Smooth muscle cell (in vitro differentiated cells): ENCODE measurements around the gene GPR37. TPM values are rescaled to one million over a fixed set of nuclear protein-coding genes. Genes with fewer than 3 reads are reported as not detected.

Experiments
- DNase-seq: peaks from one replicate; lab custom pipeline; 2025; ENCODE audit not compliant: unreplicated experiment; lab: John Stamatoyannopoulos, UW
- H2AFZ ChIP-seq: fragments of 200-600 bp; sonication (generic); 2 replicates; pipeline ENCODE4 v1.6.0; 2016; ENCODE audit warnings: antibody characterized with exemption, low read depth, mild to moderate bottlenecking
- H3F3A ChIP-seq: fragments of 200-600 bp; sonication (generic); 2 replicates; pipeline ENCODE4 v1.6.0; 2017; ENCODE audit warnings: antibody characterized with exemption, low read depth
- H3K27ac ChIP-seq: fragments of 200-600 bp; sonication (generic); 2 replicates; pipeline ENCODE4 v1.5.1; 2016; ENCODE audit warnings: low read depth, mild to moderate bottlenecking
- H3K27me3 ChIP-seq: fragments of 200-600 bp; sonication (generic); 2 replicates; pipeline ENCODE4 v1.6.1; 2016; ENCODE audit warnings: low read depth, mild to moderate bottlenecking
- H3K36me3 ChIP-seq: fragments of 200-600 bp; sonication (generic); 2 replicates; pipeline ENCODE4 v1.5.1; 2016; ENCODE audit warnings: low read depth
- H3K4me1 ChIP-seq: fragments of 200-600 bp; sonication (generic); 2 replicates; pipeline ENCODE4 v1.5.1; 2016; ENCODE audit warnings: low read depth
- H3K4me2 ChIP-seq: fragments of 200-600 bp; sonication (generic); 2 replicates; pipeline ENCODE4 v1.6.0; 2016; ENCODE audit warnings: mild to moderate bottlenecking
- H3K4me3 ChIP-seq: fragments of 200-600 bp; sonication (generic); 2 replicates; pipeline ENCODE4 v1.5.1; 2016; ENCODE audit warnings: mild to moderate bottlenecking
- H3K79me2 ChIP-seq: fragments of 200-600 bp; sonication (generic); 2 replicates; pipeline ENCODE4 v1.6.0; 2016; ENCODE audit warnings: low read depth, mild to moderate bottlenecking
- H3K9ac ChIP-seq: fragments of 200-600 bp; sonication (generic); 2 replicates; pipeline ENCODE4 v1.6.0; 2016; ENCODE audit warnings: low read depth
- H3K9me3 ChIP-seq: fragments of 200-600 bp; sonication (generic); replicated peaks from 2 replicates; pipeline ENCODE4 v1.5.1; 2016; ENCODE audit warnings: low read depth
- H4K20me1 ChIP-seq: fragments of 200-600 bp; sonication (generic); 2 replicates; pipeline ENCODE4 v1.6.0; 2016; ENCODE audit warnings: low read depth
- WGBS: methylation state at CpG from one replicate; pipeline ENCODE4 v1.1.7; 2016; ENCODE audit warnings: low lambda C conversion rate; 5-methylcytosine and 5-hydroxymethylcytosine counted together
- polyA plus RNA-seq: library from polyadenylated mRNA; unstranded; fragments of >200 nt; fragmentation: Nextera tagmentation; extraction: Ambion mirVana; gene quantifications from 2 replicates; pipeline ENCODE4 v1.2.1, GENCODE V29; 2016
- total RNA-seq: library from RNA; depleted of rRNA; stranded (reverse); fragments of >200 nt; gene quantifications from 2 replicates; pipeline ENCODE4 v1.2.3, GENCODE V29; 2014
- TF ChIP-seq, protein P1 (sequence below): fragments of 200-600 bp; sonication (generic); IDR thresholded peaks from 2 replicates; pipeline ENCODE4 v1.5.1; 2017; ENCODE audit warnings: borderline replicate concordance, mild to moderate bottlenecking, antibody characterized with exemption; ENCODE audit not compliant: insufficient read depth, poor library complexity, severe bottlenecking

GPR37 gene, protein sequence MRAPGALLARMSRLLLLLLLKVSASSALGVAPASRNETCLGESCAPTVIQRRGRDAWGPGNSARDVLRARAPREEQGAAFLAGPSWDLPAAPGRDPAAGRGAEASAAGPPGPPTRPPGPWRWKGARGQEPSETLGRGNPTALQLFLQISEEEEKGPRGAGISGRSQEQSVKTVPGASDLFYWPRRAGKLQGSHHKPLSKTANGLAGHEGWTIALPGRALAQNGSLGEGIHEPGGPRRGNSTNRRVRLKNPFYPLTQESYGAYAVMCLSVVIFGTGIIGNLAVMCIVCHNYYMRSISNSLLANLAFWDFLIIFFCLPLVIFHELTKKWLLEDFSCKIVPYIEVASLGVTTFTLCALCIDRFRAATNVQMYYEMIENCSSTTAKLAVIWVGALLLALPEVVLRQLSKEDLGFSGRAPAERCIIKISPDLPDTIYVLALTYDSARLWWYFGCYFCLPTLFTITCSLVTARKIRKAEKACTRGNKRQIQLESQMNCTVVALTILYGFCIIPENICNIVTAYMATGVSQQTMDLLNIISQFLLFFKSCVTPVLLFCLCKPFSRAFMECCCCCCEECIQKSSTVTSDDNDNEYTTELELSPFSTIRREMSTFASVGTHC
- total RNA-seq (1.3 and 3.5 TPM in 2 replicates), polyA plus RNA-seq (0.38 and 6.0 TPM in 2 replicates)

DNA sequence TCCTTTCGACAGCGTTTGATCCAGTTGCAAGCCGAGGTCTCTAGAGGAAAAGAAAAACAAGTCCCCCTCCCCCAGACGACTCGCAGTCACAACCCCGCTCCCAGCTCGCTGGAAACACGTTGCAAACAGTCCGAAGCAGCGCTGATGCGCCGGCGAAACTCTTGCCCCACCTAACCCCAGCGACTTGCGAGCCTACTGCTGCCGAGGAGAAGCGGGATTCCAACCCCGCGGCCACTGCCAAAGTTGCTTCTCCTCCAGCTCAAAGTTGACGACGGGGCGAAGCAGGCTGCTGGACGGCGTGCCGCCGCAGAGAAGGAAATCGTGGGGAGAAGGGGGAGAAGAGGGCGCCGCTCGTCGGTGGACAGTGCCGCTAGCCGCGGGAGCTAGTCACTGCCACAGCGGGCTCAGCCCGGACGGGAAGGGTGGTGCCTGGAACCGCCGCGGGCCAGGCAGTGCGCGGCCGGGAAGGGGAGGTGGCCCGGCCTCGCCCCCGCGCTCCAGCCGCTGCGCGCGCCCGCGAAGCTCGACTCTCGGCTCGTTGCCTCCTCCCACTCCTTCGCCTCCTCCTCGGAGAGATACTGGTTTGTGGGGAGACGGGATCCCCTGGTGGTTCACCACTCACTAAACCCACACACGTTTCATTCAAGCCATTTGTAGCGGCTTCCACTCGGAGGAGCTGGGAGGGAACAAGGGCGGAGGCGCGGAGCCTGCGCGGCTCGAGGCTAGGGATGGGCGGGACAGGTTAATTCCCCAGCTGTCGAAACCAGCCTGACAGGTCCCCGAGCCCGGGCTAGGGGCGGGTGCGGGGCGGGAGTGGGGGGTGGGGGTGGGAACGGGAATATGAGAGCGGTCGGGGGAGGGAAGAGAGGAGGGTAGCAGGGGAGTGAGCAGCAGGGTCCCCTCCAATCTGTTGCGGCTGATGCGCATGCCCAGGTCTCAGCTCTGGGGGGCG, at the start of gene GPR37:
GPR37 (minus strand) TSS at position 392 of the 952 bp plus-strand sequence. CDS start 816 bp downstream, outside the sequence.
- under 1% methylated on average over 56 of the region's 81 CpGs for WGBS
- no peak within 1 kb of the TSS for H3K27ac ChIP-seq
- no peaks in the 10 kb centered on the region for H3K36me3 ChIP-seq
- H3K9me3 ChIP-seq = no peaks in the 10 kb centered on the region
- H2AFZ ChIP-seq = peak within 1 kb of the TSS; percentile 89
- TF ChIP-seq, protein P1, sequence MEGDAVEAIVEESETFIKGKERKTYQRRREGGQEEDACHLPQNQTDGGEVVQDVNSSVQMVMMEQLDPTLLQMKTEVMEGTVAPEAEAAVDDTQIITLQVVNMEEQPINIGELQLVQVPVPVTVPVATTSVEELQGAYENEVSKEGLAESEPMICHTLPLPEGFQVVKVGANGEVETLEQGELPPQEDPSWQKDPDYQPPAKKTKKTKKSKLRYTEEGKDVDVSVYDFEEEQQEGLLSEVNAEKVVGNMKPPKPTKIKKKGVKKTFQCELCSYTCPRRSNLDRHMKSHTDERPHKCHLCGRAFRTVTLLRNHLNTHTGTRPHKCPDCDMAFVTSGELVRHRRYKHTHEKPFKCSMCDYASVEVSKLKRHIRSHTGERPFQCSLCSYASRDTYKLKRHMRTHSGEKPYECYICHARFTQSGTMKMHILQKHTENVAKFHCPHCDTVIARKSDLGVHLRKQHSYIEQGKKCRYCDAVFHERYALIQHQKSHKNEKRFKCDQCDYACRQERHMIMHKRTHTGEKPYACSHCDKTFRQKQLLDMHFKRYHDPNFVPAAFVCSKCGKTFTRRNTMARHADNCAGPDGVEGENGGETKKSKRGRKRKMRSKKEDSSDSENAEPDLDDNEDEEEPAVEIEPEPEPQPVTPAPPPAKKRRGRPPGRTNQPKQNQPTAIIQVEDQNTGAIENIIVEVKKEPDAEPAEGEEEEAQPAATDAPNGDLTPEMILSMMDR = no peak
- H3K27me3 ChIP-seq = peaks cover 25% of the 10 kb centered on the region
- no peaks in the 10 kb centered on the region for H3K4me1 ChIP-seq
- no peaks in the 10 kb centered on the region for H4K20me1 ChIP-seq
- peak within 1 kb of the TSS; percentile 91 for H3K4me2 ChIP-seq
- DNase-seq = no peak
- H3K4me3 ChIP-seq = peak within 1 kb of the TSS; percentile 62
- H3F3A ChIP-seq = no peaks in the 10 kb centered on the region
- H3K79me2 ChIP-seq = peaks cover 6% of the 10 kb centered on the region
- peak within 1 kb of the TSS; percentile 14 for H3K9ac ChIP-seq

DNA sequence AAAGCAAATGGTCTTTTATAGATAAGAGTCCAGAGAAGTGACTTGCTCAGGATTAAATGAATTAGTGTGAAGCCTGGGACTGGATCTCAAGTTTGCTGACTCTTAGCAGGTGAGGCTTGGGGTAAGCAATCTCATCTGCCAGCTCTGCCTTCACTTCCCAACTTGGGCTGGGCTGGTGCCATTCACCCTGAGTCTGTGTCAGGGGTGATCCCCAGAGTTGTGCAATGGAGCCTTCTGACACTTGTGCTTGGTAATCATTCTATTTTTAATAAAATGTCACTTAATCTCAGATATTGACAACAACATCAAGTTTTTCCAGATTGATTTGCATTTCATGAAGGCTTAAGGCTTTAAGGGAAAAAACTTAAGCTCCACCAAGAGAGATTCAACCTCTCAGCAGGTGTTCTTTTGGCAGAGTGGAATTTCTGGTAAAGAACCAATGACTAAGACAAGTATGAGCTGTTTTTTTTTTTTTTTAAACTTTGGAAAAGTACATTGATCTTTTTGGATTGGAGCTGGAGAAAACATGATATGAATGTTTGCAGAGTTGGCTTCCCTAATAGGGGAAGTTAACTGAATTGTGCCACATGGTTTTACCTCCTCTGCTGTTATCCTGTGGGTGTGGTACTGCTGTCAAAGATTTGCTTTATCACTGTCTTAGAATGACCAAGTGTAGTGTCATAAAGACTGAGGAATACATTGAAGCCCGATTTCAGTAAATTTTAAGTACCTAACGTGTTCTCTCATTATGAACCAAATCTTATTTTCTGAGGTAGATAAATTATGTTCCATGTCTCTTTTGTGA, 48.6 kb upstream of the GPR37 start:
- no peaks in the 10 kb centered on the region for H3K36me3 ChIP-seq
- no peaks in the 10 kb centered on the region for H4K20me1 ChIP-seq
- no peak overlapping the region for H3K9ac ChIP-seq
- TF ChIP-seq, protein P1 = no peak
- H3K27me3 ChIP-seq = no peaks in the 10 kb centered on the region
- H3F3A ChIP-seq = no peaks in the 10 kb centered on the region
- DNase-seq = no peak
- no peaks in the 10 kb centered on the region for H3K9me3 ChIP-seq
- H3K4me3 ChIP-seq = no peak overlapping the region
- H3K4me2 ChIP-seq = no peak overlapping the region
- H3K27ac ChIP-seq = no peak overlapping the region
- no peaks in the 10 kb centered on the region for H3K79me2 ChIP-seq
- H2AFZ ChIP-seq = no peak overlapping the region
- WGBS = 86% methylated on average over 2 of the region's 2 CpGs
- H3K4me1 ChIP-seq = peaks cover 7% of the 10 kb centered on the region

DNA sequence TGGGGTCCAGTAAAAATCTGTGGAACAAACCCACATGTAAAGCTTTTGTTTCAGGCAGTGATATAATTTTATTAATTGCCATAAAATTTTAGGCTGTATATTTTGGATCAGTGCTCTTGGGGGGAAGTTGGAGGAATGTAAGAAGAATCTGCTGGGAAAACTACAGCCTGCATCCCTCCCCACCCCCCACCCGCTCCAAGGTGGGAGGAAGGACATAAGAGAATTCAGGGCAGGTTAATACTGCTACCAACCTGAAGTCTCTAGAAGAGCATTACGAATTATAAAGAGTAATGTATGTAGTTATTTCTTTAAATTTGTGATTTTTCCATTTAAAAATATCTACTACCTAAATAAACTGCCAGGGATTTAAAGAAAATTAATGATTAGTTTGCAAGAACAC, 47.2 kb upstream of the GPR37 start:
- Histone ChIP-seq H3K4me3 (no peak overlapping the region), H3K4me1 (peaks cover 7% of the 10 kb centered on the region), H3K4me2 (no peak overlapping the region), H3K27me3 (no peaks in the 10 kb centered on the region), H2AFZ (no peak overlapping the region), H3K9ac (no peak overlapping the region), H4K20me1 (no peaks in the 10 kb centered on the region), H3F3A (no peaks in the 10 kb centered on the region), H3K9me3 (no peaks in the 10 kb centered on the region), H3K27ac (no peak overlapping the region), H3K36me3 (no peaks in the 10 kb centered on the region), H3K79me2 (no peaks in the 10 kb centered on the region)
- TF ChIP-seq, protein P1 = no peak
- DNase-seq = no peak
- WGBS = 86% methylated on average over 2 of the region's 2 CpGs
